Measurements from ENCODE around the gene NFX1.

NFX1 gene

GRCh38 chr9:33290247-33291030, at the start of gene NFX1:
Gene NFX1 (plus strand): TSS chr9:33290516. CDS start chr9:33290573, 57 bp downstream.
- peak; percentile 99 for DNase-seq (ENCODE audit: low read depth, low spot score)

- no peak for DNase-seq (ENCODE audit: low read depth, low spot score)
Measured at GRCh38 chr9:33241298-33241697, 49.0 kb upstream of the NFX1 start.

GRCh38 chr9:33242609-33243134, 47.6 kb upstream of the NFX1 start:
- no peak for DNase-seq (ENCODE audit: low read depth, low spot score)

GRCh38 chr9:33244137-33244784, 46.1 kb upstream of the NFX1 start:
- DNase-seq (ENCODE audit: low read depth, low spot score), result no peak

- DNase-seq (ENCODE audit: low read depth, low spot score), result no peak
Measured at GRCh38 chr9:33245341-33245740, 45.0 kb upstream of the NFX1 start.

- DNase-seq (ENCODE audit: low read depth, low spot score), result no peak
Measured at GRCh38 chr9:33246269-33246860, 44.0 kb upstream of the NFX1 start.

GRCh38 chr9:33248606-33249005, 41.7 kb upstream of the NFX1 start:
- DNase-seq (ENCODE audit: low read depth, low spot score), result no peak

- no peak for DNase-seq (ENCODE audit: low read depth, low spot score)
Measured at GRCh38 chr9:33249087-33249658, 41.1 kb upstream of the NFX1 start.

- DNase-seq (ENCODE audit: low read depth, low spot score), result no peak
Measured at GRCh38 chr9:33249983-33250382, 40.3 kb upstream of the NFX1 start.

GRCh38 chr9:33250458-33250995, 39.8 kb upstream of the NFX1 start:
- DNase-seq (ENCODE audit: low read depth, low spot score), result no peak

- DNase-seq (ENCODE audit: low read depth, low spot score), result no peak
Measured at GRCh38 chr9:33254211-33254610, 36.1 kb upstream of the NFX1 start.

- DNase-seq (ENCODE audit: low read depth, low spot score), result no peak
Measured at GRCh38 chr9:33255014-33255413, 35.3 kb upstream of the NFX1 start.

- DNase-seq (ENCODE audit: low read depth, low spot score), result no peak
Measured at GRCh38 chr9:33255471-33255870, 34.8 kb upstream of the NFX1 start.

- no peak for DNase-seq (ENCODE audit: low read depth, low spot score)
Measured at GRCh38 chr9:33256236-33256635, 34.1 kb upstream of the NFX1 start.

- no peak for DNase-seq (ENCODE audit: low read depth, low spot score)
Measured at GRCh38 chr9:33257276-33257675, 33.0 kb upstream of the NFX1 start.

GRCh38 chr9:33260372-33260771, 29.9 kb upstream of the NFX1 start:
- no peak for DNase-seq (ENCODE audit: low read depth, low spot score)

GRCh38 chr9:33263131-33264002, 26.9 kb upstream of the NFX1 start:
- DNase-seq (ENCODE audit: low read depth, low spot score), result peak; percentile 44

- DNase-seq (ENCODE audit: low read depth, low spot score), result no peak
Measured at GRCh38 chr9:33264003-33264472, 26.3 kb upstream of the NFX1 start.

GRCh38 chr9:33264473-33265177, 25.7 kb upstream of the NFX1 start, which contains the start of the genes BAG1 and CHMP5:
Gene BAG1 (minus strand): TSS chr9:33264708.
Gene CHMP5 (plus strand): TSS chr9:33265049. CDS start chr9:33265079, 30 bp downstream.
- DNase-seq (ENCODE audit: low read depth, low spot score), result peak; percentile 99
